BLaER1 treated with 17β-estradiol and CSF1 and Interleukin-3, amounts not matched to agents 10 nM and 100 nM (cell line): ENCODE measurements around the gene CYP27A1.
A peak's percentile ranks its signal among the peaks of the same experiment; 100 is the strongest.

Experiments used
- H3K27ac ChIP-seq, 11 experiments: shearing (Covaris generic); formaldehyde crosslinking; 2 replicates each; pipeline ENCODE4 v1.8.1; 2022
- H3K27me3 ChIP-seq, 11 experiments: shearing (Covaris generic); formaldehyde crosslinking; 2 replicates each; pipeline ENCODE4 v1.8.1; 2022
- H3K36me3 ChIP-seq, 11 experiments: shearing (Covaris generic); formaldehyde crosslinking; 2 replicates each; pipeline ENCODE4 v1.8.1; 2022
- H3K4me1 ChIP-seq, 10 experiments: shearing (Covaris generic); formaldehyde crosslinking; 2 replicates each; pipeline ENCODE4 v1.8.1; 2022
- H3K4me2 ChIP-seq, 11 experiments: shearing (Covaris generic); formaldehyde crosslinking; 2 replicates each; pipeline ENCODE4 v1.8.1; 2022
- H3K4me3 ChIP-seq, 10 experiments: shearing (Covaris generic); formaldehyde crosslinking; 2 replicates each; pipeline ENCODE4 v1.8.1; 2022
- H3K9ac ChIP-seq, 11 experiments: shearing (Covaris generic); formaldehyde crosslinking; 2 replicates each; pipeline ENCODE4 v1.8.1; 2022
- H3K9me3 ChIP-seq, 11 experiments: shearing (Covaris generic); formaldehyde crosslinking; replicated peaks in 1 of 11; 2 replicates each; pipeline ENCODE4 v1.8.1; 2022
- H4K20me1 ChIP-seq, 11 experiments: shearing (Covaris generic); formaldehyde crosslinking; 2 replicates each; pipeline ENCODE4 v1.8.1; 2022
- Cebpa-rat ChIP-seq, 11 experiments: shearing (Covaris generic); IDR thresholded peaks; 2 replicates each; pipeline ENCODE4 v1.8.1; 2022

CYP27A1 gene

GRCh38 chr2:218798767-218799504 is 17.0 kb downstream of the CYP27A1 start:
- Histone ChIP-seq H4K20me1 (peaks cover 0 to 27% (median 13%) of the 10 kb centered on the region in 11 experiments; a peak in 13 of 22 replicates), H3K27me3 (peaks cover 37 to 97% (median 70%) of the 10 kb centered on the region in 11 experiments), H3K9ac (no peak overlapping the region), H3K36me3 (no peaks in the 10 kb centered on the region), H3K4me2 (no peak overlapping the region), H3K4me3 (no peak overlapping the region), H3K27ac (no peak overlapping the region), H3K4me1 (peaks cover 14 to 20% (median 17%) of the 10 kb centered on the region in 10 experiments), H3K9me3 (peaks cover 2 to 7% (median 6%) of the 10 kb centered on the region in 11 experiments; a peak in 19 of 22 replicates)
- TF ChIP-seq Cebpa-rat (IDR thresholded peaks at IDR 0.05) = no peak

- Histone ChIP-seq H3K4me1 (peaks cover 14 to 21% (median 17%) of the 10 kb centered on the region in 10 experiments), H3K36me3 (peaks cover 0 to 10% (median 0%) of the 10 kb centered on the region in 11 experiments; a peak in 2 of 22 replicates), H3K4me3 (no peak overlapping the region), H3K27me3 (peaks cover 43 to 97% (median 81%) of the 10 kb centered on the region in 11 experiments), H4K20me1 (peaks cover 0 to 27% (median 13%) of the 10 kb centered on the region in 11 experiments; a peak in 13 of 22 replicates), H3K4me2 (no peak overlapping the region), H3K9ac (no peak overlapping the region), H3K27ac (no peak overlapping the region), H3K9me3 (peaks cover 12 to 18% (median 16%) of the 10 kb centered on the region in 11 experiments)
- TF ChIP-seq Cebpa-rat (IDR thresholded peaks at IDR 0.05) = no peak
These were observed 18.0 kb downstream of the CYP27A1 start for GRCh38 chr2:218799990-218800389.

GRCh38 chr2:218802386-218802994 is 20.5 kb downstream of the CYP27A1 start:
- peaks cover 0 to 27% (median 13%) of the 10 kb centered on the region in 11 experiments; a peak in 13 of 22 replicates for H4K20me1 ChIP-seq
- peaks cover 12 to 21% (median 17%) of the 10 kb centered on the region in 11 experiments for H3K9me3 ChIP-seq
- peak overlapping the region; percentile 44 to 72 (median 64) for H3K4me2 ChIP-seq
- peaks cover 0 to 10% (median 0%) of the 10 kb centered on the region in 11 experiments; a peak in 2 of 22 replicates for H3K36me3 ChIP-seq
- no peak overlapping the region for H3K27ac ChIP-seq
- peaks cover 56 to 95% (median 86%) of the 10 kb centered on the region in 11 experiments for H3K27me3 ChIP-seq
- no peak for TF ChIP-seq Cebpa-rat (IDR thresholded peaks at IDR 0.05)
- H3K4me3 ChIP-seq = no peak overlapping the region
- H3K9ac ChIP-seq = no peak overlapping the region
- H3K4me1 ChIP-seq = peaks cover 32 to 46% (median 34%) of the 10 kb centered on the region in 10 experiments

- no peak for TF ChIP-seq Cebpa-rat (IDR thresholded peaks at IDR 0.05)
- Histone ChIP-seq H3K36me3 (peaks cover 0 to 10% (median 0%) of the 10 kb centered on the region in 11 experiments; a peak in 2 of 22 replicates), H3K4me1 (peaks cover 32 to 66% (median 34%) of the 10 kb centered on the region in 10 experiments), H4K20me1 (peaks cover 0 to 17% (median 12%) of the 10 kb centered on the region in 11 experiments; a peak in 13 of 22 replicates), H3K4me3 (no peak overlapping the region), H3K27me3 (peaks cover 49 to 95% (median 73%) of the 10 kb centered on the region in 11 experiments), H3K4me2 (peak overlapping the region in 1 of 11 experiments; percentile 77; a peak in 1 of 22 replicates), H3K27ac (no peak overlapping the region), H3K9me3 (peaks cover 12 to 21% (median 17%) of the 10 kb centered on the region in 11 experiments), H3K9ac (no peak overlapping the region)
These were observed 22.9 kb downstream of the CYP27A1 start for GRCh38 chr2:218804817-218805216.

- Histone ChIP-seq H3K4me2 (peak overlapping the region; percentile 49 to 81 (median 71)), H3K9ac (peak overlapping the region in 1 of 11 experiments; percentile 62; a peak in 1 of 22 replicates), H3K9me3 (peaks cover 12 to 21% (median 17%) of the 10 kb centered on the region in 11 experiments), H3K27me3 (peaks cover 44 to 93% (median 65%) of the 10 kb centered on the region in 11 experiments), H4K20me1 (peaks cover 0 to 14% (median 9%) of the 10 kb centered on the region in 11 experiments; a peak in 12 of 22 replicates), H3K4me1 (peaks cover 32 to 75% (median 34%) of the 10 kb centered on the region in 10 experiments), H3K27ac (peak overlapping the region in 3 of 11 experiments; percentile 18 to 52 (median 51); a peak in 3 of 22 replicates), H3K4me3 (no peak overlapping the region), H3K36me3 (peaks cover 0 to 10% (median 0%) of the 10 kb centered on the region in 11 experiments; a peak in 2 of 22 replicates)
- no peak for TF ChIP-seq Cebpa-rat (IDR thresholded peaks at IDR 0.05)
These were observed 23.7 kb downstream of the CYP27A1 start for GRCh38 chr2:218805627-218806026.

DNA sequence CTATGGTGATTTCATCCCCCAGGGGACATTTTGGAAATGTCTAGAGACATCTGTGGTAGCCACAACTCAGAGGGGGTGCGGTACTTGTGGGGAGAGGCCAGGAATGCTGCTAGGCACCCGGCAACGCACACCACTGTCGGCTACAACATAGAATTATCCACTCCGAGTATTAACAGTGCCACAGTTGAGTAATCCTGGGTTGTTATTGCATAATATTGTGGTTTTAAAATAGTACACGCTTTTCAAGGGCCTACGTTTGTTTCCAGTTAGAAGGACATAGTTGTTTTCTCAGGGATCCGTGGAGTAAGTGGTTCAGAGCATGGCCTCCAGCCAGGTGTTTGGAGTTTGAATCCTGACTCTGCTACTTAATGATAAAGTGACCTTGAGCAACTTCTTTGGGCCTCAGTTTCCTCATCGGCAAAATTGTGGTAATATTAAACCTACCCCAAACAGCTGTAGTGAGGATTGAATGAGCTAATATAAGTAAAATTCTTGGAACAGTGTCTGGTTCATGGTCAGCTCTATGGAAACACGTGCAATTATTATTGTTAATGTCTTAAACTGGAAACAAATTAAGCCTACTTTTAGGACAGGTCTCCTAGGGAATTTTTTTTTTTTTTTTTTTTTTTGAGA is 24.5 kb downstream of the CYP27A1 start:
- TF ChIP-seq Cebpa-rat (IDR thresholded peaks at IDR 0.05) = peak; percentile 90 to 99 (median 97)
- peak overlapping the region in 2 of 11 experiments; percentile 10 to 62; a peak in 1 of 22 replicates for H3K9ac ChIP-seq
- peak overlapping the region in 1 of 10 experiments; percentile 22; a peak in 1 of 20 replicates for H3K4me3 ChIP-seq

DNA sequence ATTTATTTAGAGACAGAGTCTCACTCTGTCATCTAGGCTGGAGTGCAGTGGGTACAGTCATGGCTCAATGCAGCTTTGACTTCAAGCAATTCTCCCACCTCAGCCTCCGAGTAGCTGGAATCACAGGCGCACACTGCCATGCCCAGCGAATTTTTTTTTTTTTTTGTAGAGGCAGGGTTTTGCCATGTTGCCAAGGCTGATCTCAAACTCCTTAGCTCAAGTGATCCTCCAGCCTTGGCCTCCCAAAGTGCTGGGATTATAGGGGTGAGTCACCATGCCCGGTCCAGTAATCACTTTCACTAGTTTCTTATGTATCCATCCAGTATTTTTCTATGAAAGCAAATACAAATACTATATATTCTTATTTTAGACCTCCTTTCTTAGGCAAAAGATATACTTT is 25.7 kb downstream of the CYP27A1 start:
- Histone ChIP-seq H3K9me3 (peaks cover 12 to 21% (median 17%) of the 10 kb centered on the region in 11 experiments), H4K20me1 (peaks cover 0 to 6% (median 3%) of the 10 kb centered on the region in 11 experiments; a peak in 4 of 22 replicates), H3K4me3 (no peak overlapping the region), H3K36me3 (peaks cover 0 to 10% (median 0%) of the 10 kb centered on the region in 11 experiments; a peak in 2 of 22 replicates), H3K4me2 (peak overlapping the region in 3 of 11 experiments; percentile 74 to 81 (median 77); a peak in 3 of 22 replicates), H3K9ac (no peak overlapping the region), H3K4me1 (peaks cover 21 to 84% (median 24%) of the 10 kb centered on the region in 10 experiments), H3K27ac (no peak overlapping the region), H3K27me3 (peaks cover 33 to 94% (median 51%) of the 10 kb centered on the region in 11 experiments)
- no peak for TF ChIP-seq Cebpa-rat (IDR thresholded peaks at IDR 0.05)

More for the DNA sequence above, 24.5 kb downstream of the CYP27A1 start:
- Histone ChIP-seq H3K27ac (peak overlapping the region in 4 of 11 experiments; percentile 18 to 52 (median 45); a peak in 4 of 22 replicates), H3K36me3 (peaks cover 0 to 10% (median 0%) of the 10 kb centered on the region in 11 experiments; a peak in 2 of 22 replicates), H4K20me1 (peaks cover 0 to 14% (median 12%) of the 10 kb centered on the region in 11 experiments; a peak in 13 of 22 replicates), H3K27me3 (peaks cover 39 to 93% (median 58%) of the 10 kb centered on the region in 11 experiments), H3K4me2 (peak overlapping the region; percentile 49 to 81 (median 68)), H3K9me3 (peaks cover 12 to 21% (median 17%) of the 10 kb centered on the region in 11 experiments), H3K4me1 (peaks cover 32 to 83% (median 34%) of the 10 kb centered on the region in 10 experiments)

DNA sequence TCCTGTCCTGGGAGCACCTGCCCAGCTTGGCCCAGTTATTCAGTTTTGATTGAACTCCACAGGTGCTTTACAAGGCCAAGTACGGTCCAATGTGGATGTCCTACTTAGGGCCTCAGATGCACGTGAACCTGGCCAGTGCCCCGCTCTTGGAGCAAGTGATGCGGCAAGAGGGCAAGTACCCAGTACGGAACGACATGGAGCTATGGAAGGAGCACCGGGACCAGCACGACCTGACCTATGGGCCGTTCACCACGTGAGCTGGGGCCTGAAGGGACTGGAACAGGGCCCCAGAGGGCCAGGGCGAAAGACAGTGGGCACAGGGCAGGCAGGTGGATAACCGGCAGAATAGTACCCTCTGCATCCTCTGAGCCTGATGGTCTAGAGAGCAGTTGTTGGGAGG is 27.6 kb downstream of the CYP27A1 start:
- H3K4me2 ChIP-seq = peak overlapping the region in 2 of 11 experiments; percentile 76 to 80; a peak in 3 of 22 replicates
- no peak for TF ChIP-seq Cebpa-rat (IDR thresholded peaks at IDR 0.05)
- peaks cover 0 to 5% (median 0%) of the 10 kb centered on the region in 11 experiments; a peak in 2 of 22 replicates for H3K36me3 ChIP-seq
- H3K9ac ChIP-seq = no peak overlapping the region
- H3K4me1 ChIP-seq = peaks cover 14 to 95% (median 19%) of the 10 kb centered on the region in 10 experiments
- no peak overlapping the region for H3K4me3 ChIP-seq
- H4K20me1 ChIP-seq = peaks cover 0 to 21% (median 0%) of the 10 kb centered on the region in 11 experiments; a peak in 2 of 22 replicates
- peaks cover 4 to 8% (median 7%) of the 10 kb centered on the region in 11 experiments for H3K9me3 ChIP-seq
- H3K27ac ChIP-seq = no peak overlapping the region; a peak in 1 of 22 replicates
- peaks cover 18 to 95% (median 39%) of the 10 kb centered on the region in 11 experiments for H3K27me3 ChIP-seq
